ENCODE results near the gene HSD11B2.

HSD11B2 gene

GRCh38 chr16:67445913-67446907 is 15.3 kb downstream of the HSD11B2 start:
- H2AK5ac ChIP-seq (ENCODE audit: low read length, severe bottlenecking), result no peak overlapping the region
- peaks cover 37% of the 10 kb centered on the region for H3K4me1 ChIP-seq (ENCODE audit: control insufficient read depth, insufficient read depth, low read depth, low read length)
- peak overlapping the region; percentile 31 for H4K8ac ChIP-seq (ENCODE audit: low read length)
- no peak overlapping the region for H2BK5ac ChIP-seq (ENCODE audit: low read depth, low read length, poor library complexity, severe bottlenecking)
- no peaks in the 10 kb centered on the region for H3K9me3 ChIP-seq (ENCODE audit: control insufficient read depth, low read length)
- H3K9ac ChIP-seq (ENCODE audit: low read length), result peak overlapping the region; percentile 65
- WGBS, result 89% methylated on average over 11 of the region's 12 CpGs
- no peak overlapping the region for H3K4me2 ChIP-seq (ENCODE audit: low read length, poor library complexity, severe bottlenecking)
- no peak overlapping the region for H2BK15ac ChIP-seq (ENCODE audit: low read depth, poor library complexity, severe bottlenecking)
- H3K18ac ChIP-seq (ENCODE audit: low read depth in 1 of 2, low read length in 2 of 2), result peak overlapping the region; percentile 23 to 42
- peaks cover 70% of the 10 kb centered on the region for H3K79me1 ChIP-seq (replicated peaks; ENCODE audit: low read length, poor library complexity, severe bottlenecking)
- no peak overlapping the region for H3K27ac ChIP-seq (ENCODE audit: low read length, poor library complexity, severe bottlenecking)
- no peak overlapping the region for H2AFZ ChIP-seq (ENCODE audit: low read depth, low read length)
- DNase-seq, result no peak
- peaks cover 61 to 88% of the 10 kb centered on the region in 2 experiments for H3K36me3 ChIP-seq (ENCODE audit: control insufficient read depth in 1 of 2, insufficient read depth in 2 of 2, low read depth in 1 of 2, low read length in 2 of 2)
- no peak overlapping the region for H3K14ac ChIP-seq (ENCODE audit: low read length in 2 of 2)
- H3K27me3 ChIP-seq (ENCODE audit: control insufficient read depth in 1 of 2, insufficient read depth in 1 of 2, low read length in 2 of 2), result no peaks in the 10 kb centered on the region
- peak overlapping the region in 1 of 2 experiments; percentile 47 for H3K23ac ChIP-seq (ENCODE audit: low read length in 2 of 2)
- no peak overlapping the region for H3K4me3 ChIP-seq (ENCODE audit: insufficient read depth in 1 of 2, low read depth in 1 of 2, low read length in 2 of 2)
- H3K4ac ChIP-seq (ENCODE audit: low read depth in 1 of 2, low read length in 2 of 2), result peak overlapping the region in 1 of 2 experiments; percentile 2
- peak overlapping the region; percentile 14 to 65 for H2BK12ac ChIP-seq (ENCODE audit: low read length in 2 of 2)
- peak overlapping the region; percentile 65 for H2BK120ac ChIP-seq (ENCODE audit: low read depth, low read length)
- H4K91ac ChIP-seq (ENCODE audit: low read length), result peak overlapping the region; percentile 58

GRCh38 chr16:67446968-67447507 is 16.1 kb downstream of the HSD11B2 start:
- no peaks in the 10 kb centered on the region for H3K9me3 ChIP-seq (ENCODE audit: control insufficient read depth, low read length)
- peak overlapping the region; percentile 57 for H2BK15ac ChIP-seq (ENCODE audit: low read depth, poor library complexity, severe bottlenecking)
- H3K4me1 ChIP-seq (ENCODE audit: control insufficient read depth, insufficient read depth, low read depth, low read length), result peaks cover 37% of the 10 kb centered on the region
- no peak overlapping the region for H2AK5ac ChIP-seq (ENCODE audit: low read length, severe bottlenecking)
- DNase-seq, result no peak
- H2BK120ac ChIP-seq (ENCODE audit: low read depth, low read length), result peak overlapping the region; percentile 65
- H3K36me3 ChIP-seq (ENCODE audit: control insufficient read depth in 1 of 2, insufficient read depth in 2 of 2, low read depth in 1 of 2, low read length in 2 of 2), result peaks cover 61 to 90% of the 10 kb centered on the region in 2 experiments
- no peak overlapping the region for H2AFZ ChIP-seq (ENCODE audit: low read depth, low read length)
- H3K4me3 ChIP-seq (ENCODE audit: insufficient read depth in 1 of 2, low read depth in 1 of 2, low read length in 2 of 2), result peak overlapping the region in 1 of 2 experiments; percentile 44
- H4K91ac ChIP-seq (ENCODE audit: low read length), result peak overlapping the region; percentile 58
- no peak overlapping the region for H3K23ac ChIP-seq (ENCODE audit: low read length in 2 of 2)
- no peaks in the 10 kb centered on the region for H3K27me3 ChIP-seq (ENCODE audit: control insufficient read depth in 1 of 2, insufficient read depth in 1 of 2, low read length in 2 of 2)
- no peak overlapping the region for H3K4me2 ChIP-seq (ENCODE audit: low read length, poor library complexity, severe bottlenecking)
- H3K27ac ChIP-seq (ENCODE audit: low read length, poor library complexity, severe bottlenecking), result no peak overlapping the region
- H3K18ac ChIP-seq (ENCODE audit: low read depth in 1 of 2, low read length in 2 of 2), result peak overlapping the region in 1 of 2 experiments; percentile 23
- peaks cover 65% of the 10 kb centered on the region for H3K79me1 ChIP-seq (replicated peaks; ENCODE audit: low read length, poor library complexity, severe bottlenecking)
- no peak overlapping the region for H3K14ac ChIP-seq (ENCODE audit: low read length in 2 of 2)
- whole genome bisulfite sequencing, result 90% methylated on average over 8 of the region's 8 CpGs
- no peak overlapping the region for H2BK5ac ChIP-seq (ENCODE audit: low read depth, low read length, poor library complexity, severe bottlenecking)
- H2BK12ac ChIP-seq (ENCODE audit: low read length in 2 of 2), result peak overlapping the region in 1 of 2 experiments; percentile 65
- H4K8ac ChIP-seq (ENCODE audit: low read length), result peak overlapping the region; percentile 81
- H3K4ac ChIP-seq (ENCODE audit: low read depth in 1 of 2, low read length in 2 of 2), result peak overlapping the region; percentile 27 to 38
- H3K9ac ChIP-seq (ENCODE audit: low read length), result peak overlapping the region; percentile 65

DNA sequence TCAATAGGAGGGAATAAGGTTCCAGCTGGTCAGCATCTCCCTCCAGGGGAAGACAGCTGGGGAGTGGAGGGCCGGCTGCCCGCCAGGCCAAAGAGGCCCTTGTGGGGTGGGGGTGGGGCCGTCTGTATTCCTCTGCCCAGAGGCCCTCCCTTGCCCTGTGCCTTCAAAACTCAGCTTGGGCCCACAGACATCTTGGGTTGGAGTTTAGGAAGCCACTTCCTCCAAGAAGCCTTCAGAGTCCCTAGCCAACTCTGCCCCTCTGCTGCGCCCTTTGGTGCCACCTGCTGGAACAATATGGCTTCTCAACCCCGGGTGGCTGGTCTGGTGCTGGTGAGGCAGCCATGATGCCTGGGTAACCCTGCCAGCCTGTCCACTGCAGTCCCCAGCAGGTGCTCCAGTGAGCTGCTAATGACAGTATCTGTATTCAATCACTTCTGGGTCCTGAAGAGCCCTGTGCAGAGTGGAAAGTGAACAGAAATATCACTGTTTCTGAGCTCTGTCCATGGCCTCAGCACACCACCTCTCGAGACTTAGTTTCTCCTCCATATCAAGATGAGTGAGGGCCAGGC is 16.7 kb downstream of the HSD11B2 start:
- no peak overlapping the region for H3K4me2 ChIP-seq (ENCODE audit: low read length, poor library complexity, severe bottlenecking)
- H3K23ac ChIP-seq (ENCODE audit: low read length in 2 of 2), result no peak overlapping the region
- no peak overlapping the region for H3K4ac ChIP-seq (ENCODE audit: low read depth in 1 of 2, low read length in 2 of 2)
- no peak overlapping the region for H2BK5ac ChIP-seq (ENCODE audit: low read depth, low read length, poor library complexity, severe bottlenecking)
- H2BK120ac ChIP-seq (ENCODE audit: low read depth, low read length), result no peak overlapping the region
- no peak overlapping the region for H2BK15ac ChIP-seq (ENCODE audit: low read depth, poor library complexity, severe bottlenecking)
- H3K4me3 ChIP-seq (ENCODE audit: insufficient read depth in 1 of 2, low read depth in 1 of 2, low read length in 2 of 2), result peak overlapping the region in 1 of 2 experiments; percentile 44
- peaks cover 64 to 90% of the 10 kb centered on the region in 2 experiments for H3K36me3 ChIP-seq (ENCODE audit: control insufficient read depth in 1 of 2, insufficient read depth in 2 of 2, low read depth in 1 of 2, low read length in 2 of 2)
- 86% methylated on average over 5 of the region's 6 CpGs for WGBS
- H3K18ac ChIP-seq (ENCODE audit: low read depth in 1 of 2, low read length in 2 of 2), result peak overlapping the region in 1 of 2 experiments; percentile 18
- H2AK5ac ChIP-seq (ENCODE audit: low read length, severe bottlenecking), result no peak overlapping the region
- H3K9me3 ChIP-seq (ENCODE audit: control insufficient read depth, low read length), result no peaks in the 10 kb centered on the region
- H4K91ac ChIP-seq (ENCODE audit: low read length), result no peak overlapping the region
- no peak overlapping the region for H4K8ac ChIP-seq (ENCODE audit: low read length)
- H3K4me1 ChIP-seq (ENCODE audit: control insufficient read depth, insufficient read depth, low read depth, low read length), result peaks cover 37% of the 10 kb centered on the region
- H3K9ac ChIP-seq (ENCODE audit: low read length), result peak overlapping the region; percentile 65
- peak; percentile 55 for DNase-seq
- H3K79me1 ChIP-seq (replicated peaks; ENCODE audit: low read length, poor library complexity, severe bottlenecking), result peaks cover 64% of the 10 kb centered on the region
- no peaks in the 10 kb centered on the region for H3K27me3 ChIP-seq (ENCODE audit: control insufficient read depth in 1 of 2, insufficient read depth in 1 of 2, low read length in 2 of 2)
- no peak overlapping the region for H2AFZ ChIP-seq (ENCODE audit: low read depth, low read length)
- peak overlapping the region in 1 of 2 experiments; percentile 6 for H2BK12ac ChIP-seq (ENCODE audit: low read length in 2 of 2)
- no peak overlapping the region for H3K27ac ChIP-seq (ENCODE audit: low read length, poor library complexity, severe bottlenecking)
- H3K14ac ChIP-seq (ENCODE audit: low read length in 2 of 2), result no peak overlapping the region

DNA sequence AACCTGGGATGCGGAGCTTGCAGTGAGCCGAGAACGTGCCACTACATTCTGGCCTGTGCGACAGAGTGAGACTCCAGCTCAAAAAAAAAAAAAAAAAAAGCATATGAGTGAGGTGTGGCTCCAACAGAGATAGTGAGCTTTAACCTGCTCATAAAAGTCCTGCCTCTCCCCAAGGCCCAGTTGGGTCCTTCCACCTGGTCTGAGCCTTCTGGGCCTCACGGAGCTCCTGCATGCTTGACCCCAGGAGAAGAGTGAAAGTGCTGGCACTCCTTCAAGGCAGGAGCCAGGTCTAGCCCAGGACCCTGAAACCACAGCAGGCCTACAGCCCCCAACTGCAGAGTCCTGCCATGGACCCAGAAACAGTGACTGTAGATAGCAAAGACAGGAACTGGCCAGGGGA is 17.7 kb downstream of the HSD11B2 start:
- peaks cover 39% of the 10 kb centered on the region for H3K4me1 ChIP-seq (ENCODE audit: control insufficient read depth, insufficient read depth, low read depth, low read length)
- H3K4me2 ChIP-seq (ENCODE audit: low read length, poor library complexity, severe bottlenecking), result no peak overlapping the region

More for the DNA sequence above, 17.7 kb downstream of the HSD11B2 start:
- no peak overlapping the region for H3K27ac ChIP-seq (ENCODE audit: low read length, poor library complexity, severe bottlenecking)
- H2BK15ac ChIP-seq (ENCODE audit: low read depth, poor library complexity, severe bottlenecking), result no peak overlapping the region
- no peak overlapping the region for H2BK5ac ChIP-seq (ENCODE audit: low read depth, low read length, poor library complexity, severe bottlenecking)
- no peak overlapping the region for H2AFZ ChIP-seq (ENCODE audit: low read depth, low read length)
- H2BK120ac ChIP-seq (ENCODE audit: low read depth, low read length), result no peak overlapping the region
- H3K4ac ChIP-seq (ENCODE audit: low read depth in 1 of 2, low read length in 2 of 2), result no peak overlapping the region
- H3K4me3 ChIP-seq (ENCODE audit: insufficient read depth in 1 of 2, low read depth in 1 of 2, low read length in 2 of 2), result no peak overlapping the region
- DNase-seq, result no peak
- H3K79me1 ChIP-seq (replicated peaks; ENCODE audit: low read length, poor library complexity, severe bottlenecking), result peaks cover 64% of the 10 kb centered on the region
- no peak overlapping the region for H4K91ac ChIP-seq (ENCODE audit: low read length)
- H2AK5ac ChIP-seq (ENCODE audit: low read length, severe bottlenecking), result no peak overlapping the region
- H3K27me3 ChIP-seq (ENCODE audit: control insufficient read depth in 1 of 2, insufficient read depth in 1 of 2, low read length in 2 of 2), result no peaks in the 10 kb centered on the region
- H3K9me3 ChIP-seq (ENCODE audit: control insufficient read depth, low read length), result no peaks in the 10 kb centered on the region
- H3K14ac ChIP-seq (ENCODE audit: low read length in 2 of 2), result no peak overlapping the region
- H3K9ac ChIP-seq (ENCODE audit: low read length), result no peak overlapping the region
- peaks cover 68 to 90% of the 10 kb centered on the region in 2 experiments for H3K36me3 ChIP-seq (ENCODE audit: control insufficient read depth in 1 of 2, insufficient read depth in 2 of 2, low read depth in 1 of 2, low read length in 2 of 2)
- no peak overlapping the region for H2BK12ac ChIP-seq (ENCODE audit: low read length in 2 of 2)
- H3K23ac ChIP-seq (ENCODE audit: low read length in 2 of 2), result no peak overlapping the region
- no peak overlapping the region for H4K8ac ChIP-seq (ENCODE audit: low read length)
- 100% methylated on average over 3 of the region's 5 CpGs for WGBS
- H3K18ac ChIP-seq (ENCODE audit: low read depth in 1 of 2, low read length in 2 of 2), result no peak overlapping the region

Data from mesenchymal stem cell (in vitro differentiated cells and primary cell).